ENCODE data around the gene F2R.
"Not testable (repeated sequence)": the region's sequence is repeated elsewhere in the genome, so short reads cannot be mapped to it uniquely, and the experiment has no call there.

F2R gene

DNA sequence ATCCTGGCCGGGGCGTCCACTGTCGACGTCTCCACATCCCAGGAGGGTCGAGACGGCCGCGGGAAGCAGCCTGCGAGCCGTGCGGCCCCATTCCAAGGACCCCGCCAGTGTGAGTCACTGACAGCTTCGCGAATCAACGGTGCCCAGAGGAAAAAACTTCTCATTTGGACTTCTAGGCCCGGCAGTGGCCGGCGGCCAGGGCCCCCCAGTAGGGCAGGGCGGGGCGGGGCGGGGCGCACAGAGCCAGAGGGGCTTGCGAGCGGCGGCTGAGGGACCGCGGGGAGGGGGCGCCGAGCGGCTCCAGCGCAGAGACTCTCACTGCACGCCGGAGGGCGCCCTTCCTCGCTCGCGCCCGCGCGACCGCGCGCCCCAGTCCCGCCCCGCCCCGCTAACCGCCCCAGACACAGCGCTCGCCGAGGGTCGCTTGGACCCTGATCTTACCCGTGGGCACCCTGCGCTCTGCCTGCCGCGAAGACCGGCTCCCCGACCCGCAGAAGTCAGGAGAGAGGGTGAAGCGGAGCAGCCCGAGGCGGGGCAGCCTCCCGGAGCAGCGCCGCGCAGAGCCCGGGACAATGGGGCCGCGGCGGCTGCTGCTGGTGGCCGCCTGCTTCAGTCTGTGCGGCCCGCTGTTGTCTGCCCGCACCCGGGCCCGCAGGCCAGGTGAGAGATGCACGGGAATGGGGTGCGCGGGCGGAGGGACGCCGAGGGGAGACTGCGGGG, at the start of gene F2R:
Gene F2R, plus strand, starts transcription at position 391 of the 720 bp plus-strand sequence. Its CDS starts 182 bp downstream, at position 573.
- DNase-seq (ENCODE audit: low read depth in 2 of 2), result no peak

- DNase-seq (ENCODE audit: low read depth in 2 of 2), result no peak
Measured at GRCh38 chr5:76667495-76667894, 48.4 kb upstream of the F2R start.

- DNase-seq (ENCODE audit: low read depth in 2 of 2), result no peak
Measured at GRCh38 chr5:76669245-76669644, 46.7 kb upstream of the F2R start.

DNA sequence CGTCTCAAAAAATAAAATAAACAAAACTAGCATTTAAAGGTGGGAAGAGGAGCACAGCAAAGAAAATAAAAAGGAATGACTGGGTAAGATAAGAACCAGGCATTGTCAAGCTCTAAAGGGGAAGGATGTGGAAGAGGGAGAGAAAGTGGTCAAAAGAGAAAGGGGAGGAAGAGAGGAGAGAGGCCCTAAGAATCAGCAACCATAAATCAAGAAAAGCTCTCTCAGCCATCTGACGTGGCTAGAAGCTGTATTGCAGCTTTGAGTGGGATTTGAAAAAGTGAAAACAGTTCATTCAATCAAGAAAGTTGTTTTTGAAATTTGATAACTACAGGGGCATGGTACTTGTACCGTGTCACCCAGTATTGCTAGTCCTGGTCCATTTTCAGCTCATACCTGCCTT, 45.4 kb upstream of the F2R start:
- DNase-seq (ENCODE audit: low read depth in 2 of 2), result no peak

DNA sequence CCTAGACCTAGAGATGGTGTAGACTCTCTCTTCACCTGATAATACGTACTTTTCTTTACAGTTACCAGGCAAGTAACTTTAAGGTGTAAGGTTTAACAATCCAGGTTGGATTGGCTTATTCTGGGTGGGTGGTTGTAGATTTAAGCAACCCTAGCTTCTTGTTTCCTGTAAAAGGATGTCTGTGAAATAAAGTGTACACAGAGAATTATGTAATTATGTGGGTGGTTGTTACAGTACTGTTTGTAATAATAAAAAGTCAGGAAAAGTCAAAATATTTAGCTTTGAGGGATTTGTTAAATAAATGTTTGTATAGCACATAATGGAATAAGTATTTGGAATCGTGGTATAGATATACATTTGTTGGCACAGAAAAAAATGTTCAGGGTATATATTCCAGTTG, 43.7 kb upstream of the F2R start:
- DNase-seq (ENCODE audit: low read depth in 2 of 2), result no peak

- DNase-seq (ENCODE audit: low read depth in 2 of 2), result no peak
Measured at GRCh38 chr5:76673125-76673524, 42.8 kb upstream of the F2R start.

DNA sequence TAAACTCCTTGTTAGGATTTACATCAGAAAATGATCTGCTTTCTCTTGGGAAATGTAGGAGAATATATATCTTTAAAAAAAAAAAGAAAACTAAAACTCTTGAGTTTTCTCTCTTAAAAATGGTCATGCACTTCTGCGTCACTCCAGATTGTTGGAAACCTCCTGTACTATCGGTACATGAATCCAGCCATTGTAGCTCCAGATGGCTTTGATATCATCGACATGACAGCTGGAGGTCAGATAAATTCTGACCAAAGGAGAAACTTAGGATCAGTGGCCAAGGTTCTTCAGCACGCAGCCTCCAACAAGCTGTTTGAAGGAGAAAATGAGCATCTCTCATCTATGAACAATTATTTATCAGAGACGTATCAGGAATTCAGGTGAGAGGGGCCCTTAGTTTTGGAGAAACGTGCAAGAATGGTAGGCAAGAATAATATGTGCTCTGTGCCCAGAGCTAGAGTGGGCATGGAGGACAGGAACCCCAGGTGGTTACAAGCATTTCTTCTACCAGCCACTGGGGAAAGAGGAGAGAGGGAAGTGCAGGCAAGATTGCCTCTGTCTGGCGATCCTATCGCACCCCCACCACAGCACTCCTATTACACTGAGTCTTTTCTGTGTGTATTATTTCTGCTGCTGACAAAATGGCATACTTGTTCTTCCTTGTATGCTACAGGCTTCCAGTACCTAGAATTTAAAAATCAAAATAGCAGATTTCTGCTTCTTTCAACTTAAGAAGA, 41.4 kb upstream of the F2R start:
- DNase-seq (ENCODE audit: low read depth in 2 of 2), result no peak

- no peak for DNase-seq (ENCODE audit: low read depth in 2 of 2)
Measured at GRCh38 chr5:76675364-76675763, 40.6 kb upstream of the F2R start.

- no peak for DNase-seq (ENCODE audit: low read depth in 2 of 2)
Measured at GRCh38 chr5:76677849-76678472, 38.0 kb upstream of the F2R start.

DNA sequence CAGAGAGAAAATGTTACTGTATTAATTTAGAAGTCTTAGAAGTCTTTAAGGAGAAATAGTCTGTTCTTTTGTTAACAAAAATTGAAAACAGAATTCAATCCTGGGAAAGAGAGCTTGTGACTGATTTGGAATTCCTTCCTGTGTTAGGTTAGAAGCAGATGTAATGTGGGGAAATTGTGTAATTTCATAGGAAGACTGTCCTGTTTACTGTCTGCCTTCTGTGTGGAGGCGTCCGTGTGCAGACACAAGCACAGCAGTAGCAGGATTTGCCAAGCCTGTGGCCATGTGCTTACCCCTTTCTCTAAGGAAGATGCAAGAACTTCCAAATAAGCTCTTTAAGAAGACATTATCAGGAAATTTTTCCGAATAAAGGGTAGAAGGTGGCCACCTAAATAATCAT, 36.7 kb upstream of the F2R start:
- no peak for DNase-seq (ENCODE audit: low read depth in 2 of 2)

GRCh38 chr5:76680826-76681225, 35.1 kb upstream of the F2R start:
- DNase-seq (ENCODE audit: low read depth in 2 of 2), result not testable (repeated sequence)

GRCh38 chr5:76681287-76681686, 34.6 kb upstream of the F2R start:
- DNase-seq (ENCODE audit: low read depth in 2 of 2), result no peak

GRCh38 chr5:76682387-76682786, 33.5 kb upstream of the F2R start:
- DNase-seq (ENCODE audit: low read depth in 2 of 2), result no peak

- no peak for DNase-seq (ENCODE audit: low read depth in 2 of 2)
Measured at GRCh38 chr5:76683816-76684731, 31.9 kb upstream of the F2R start.

- no peak for DNase-seq (ENCODE audit: low read depth in 2 of 2)
Measured at GRCh38 chr5:76684756-76685519, 31.0 kb upstream of the F2R start.

- no peak for DNase-seq (ENCODE audit: low read depth in 2 of 2)
Measured at GRCh38 chr5:76685704-76686103, 30.2 kb upstream of the F2R start.

DNA sequence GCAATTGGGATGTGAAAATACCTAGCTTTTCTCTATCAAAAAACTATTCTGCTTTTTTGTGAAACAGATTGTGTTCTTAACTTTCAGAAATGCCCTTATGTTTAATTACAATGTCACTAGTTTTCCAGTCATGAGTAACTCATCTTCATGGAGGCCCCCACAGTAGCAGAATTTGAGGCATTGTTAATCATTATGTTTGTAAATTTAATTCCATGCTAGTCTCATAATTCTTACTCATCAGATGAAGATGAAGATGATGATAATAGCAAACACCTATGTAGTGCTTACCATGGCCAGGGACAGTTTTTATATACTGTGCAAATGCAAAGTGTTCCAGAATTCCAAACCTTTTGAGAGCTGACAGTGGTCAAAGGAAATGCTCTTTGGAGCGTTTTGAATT, 27.7 kb upstream of the F2R start:
- DNase-seq (ENCODE audit: low read depth in 2 of 2), result no peak

GRCh38 chr5:76688836-76689235, 27.1 kb upstream of the F2R start:
- DNase-seq (ENCODE audit: low read depth in 2 of 2), result no peak

DNA sequence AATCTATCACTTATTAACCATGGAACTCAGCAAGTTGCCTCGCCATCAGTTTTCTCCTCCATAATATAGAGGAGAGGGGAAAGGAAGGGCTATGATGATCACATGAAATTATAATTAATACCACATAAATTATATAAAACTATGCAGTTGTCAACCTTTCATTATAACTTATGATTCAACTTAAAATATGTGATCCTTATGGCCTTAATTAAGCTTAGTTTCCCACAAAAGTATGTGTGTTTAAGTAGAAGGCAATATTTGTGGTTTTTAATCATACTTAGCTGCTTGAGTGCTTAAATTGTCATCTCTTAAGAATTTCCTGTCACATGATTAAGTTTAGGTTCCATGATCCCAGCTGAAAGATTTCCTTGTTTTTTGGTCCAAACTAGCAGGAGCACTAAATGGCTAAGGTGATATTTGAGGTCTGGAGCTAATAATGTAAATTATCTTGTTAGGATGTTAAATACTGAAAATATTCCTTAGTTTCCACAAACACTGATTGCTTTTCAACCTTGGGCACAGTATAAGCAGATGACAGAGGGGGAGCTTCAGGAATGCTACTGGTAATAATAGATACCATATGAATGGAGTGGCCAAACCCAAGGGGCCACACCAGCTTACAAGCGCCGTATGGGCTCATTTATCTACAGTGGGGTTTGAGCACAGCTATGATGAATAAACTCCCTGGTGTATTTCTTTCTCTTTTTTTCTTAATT, 26.4 kb upstream of the F2R start:
- DNase-seq (ENCODE audit: low read depth in 2 of 2), result no peak

DNA sequence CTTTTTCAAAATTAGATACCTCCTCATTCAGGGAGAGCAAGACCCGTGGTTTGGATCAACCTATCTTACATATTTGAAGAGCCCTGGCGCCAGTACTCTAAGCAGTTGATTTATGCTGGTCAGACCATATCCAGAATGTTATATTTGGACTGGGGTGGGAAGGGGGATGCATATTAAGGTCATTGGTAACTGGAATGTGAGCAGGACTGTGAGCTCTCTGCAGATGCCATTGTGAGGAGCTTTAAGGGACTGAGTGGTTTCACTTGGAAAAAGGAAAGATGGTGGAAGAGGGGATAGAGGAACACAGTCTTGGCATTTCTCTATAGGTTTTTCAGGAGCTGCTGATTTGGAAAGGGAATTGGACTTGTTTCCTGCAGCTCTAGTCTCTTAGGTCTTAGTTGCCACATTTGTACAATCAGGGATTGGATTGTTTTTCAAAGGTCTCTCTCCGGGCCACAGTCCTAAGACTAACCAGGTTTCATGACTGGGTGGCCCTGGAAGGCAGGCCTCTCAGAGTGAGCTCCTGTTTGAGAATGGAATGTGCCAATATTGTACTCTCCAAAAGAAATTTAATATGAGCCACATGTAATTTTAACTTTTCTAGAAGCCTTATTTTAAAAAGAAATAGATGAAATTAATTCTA, 25.8 kb upstream of the F2R start:
- DNase-seq (ENCODE audit: low read depth in 2 of 2), result no peak
